Upper lobe of left lung (tissue), 4 donors: ENCODE data around the gene EHF.

Experiments used
- EP300 ChIP-seq, 4 donors: sonication (generic); formaldehyde crosslinking; IDR thresholded peaks; one replicate each; pipeline ENCODE4 v1.5.1; 2017; ENCODE audit warnings: antibody characterized with exemption in 4 of 4, control low read depth in 2 of 4
- POLR2AphosphoS5 ChIP-seq, 2 donors: sonication (generic); formaldehyde crosslinking; IDR thresholded peaks; one replicate each; pipeline ENCODE4 v1.5.1; 2017; ENCODE audit warnings: antibody characterized with exemption in 2 of 2

- TF ChIP-seq POLR2AphosphoS5 (IDR thresholded peaks at IDR 0.05), result no peak
- TF ChIP-seq EP300 (IDR thresholded peaks at IDR 0.05), result peak in 1 of 4 donors; percentile 20
Observed at GRCh38 chr11:34602245-34602644, 18.6 kb upstream of the EHF start.
